Superior temporal gyrus (tissue), 1 donor: ENCODE results near the gene FN3K.
A peak's percentile ranks its signal among the peaks of the same experiment; 100 is the strongest.
"Not testable (repeated sequence)": the region's sequence is repeated elsewhere in the genome, so short reads cannot be mapped to it uniquely, and the experiment has no call there.

Source experiments
- DNase-seq: peaks from one replicate; pipeline ENCODE4 v3.0.0-alpha.2; 2016; ENCODE audit errors: extremely low spot score

FN3K gene

GRCh38 chr17:82737967-82738877 is 2.8 kb downstream of the FN3K start:
- peak; percentile 98 for DNase-seq

- DNase-seq, result no peak
Measured at GRCh38 chr17:82740906-82741759, 5.7 kb downstream of the FN3K start.

GRCh38 chr17:82743344-82744219 is 8.2 kb downstream of the FN3K start:
- no peak for DNase-seq

- not testable (repeated sequence) for DNase-seq
Measured at GRCh38 chr17:82744736-82745135, 9.3 kb downstream of the FN3K start.

- DNase-seq, result no peak
Measured at GRCh38 chr17:82745524-82745923, 10.1 kb downstream of the FN3K start.

- DNase-seq, result no peak
Measured at GRCh38 chr17:82748756-82749155, 13.3 kb downstream of the FN3K start.

GRCh38 chr17:82750241-82750908 is 15.0 kb downstream of the FN3K start:
- DNase-seq, result no peak

- DNase-seq, result peak; percentile 25
Measured at GRCh38 chr17:82751171-82751570, 15.8 kb downstream of the FN3K start.

GRCh38 chr17:82751571-82752370 is 16.4 kb downstream of the FN3K start, which contains the start of gene TBCD:
Gene TBCD, plus strand, starts transcription at chr17:82752065. Its CDS starts 129 bp downstream, at chr17:82752194.
- DNase-seq, result peak; percentile 87

- DNase-seq, result no peak
Measured at GRCh38 chr17:82752371-82753200, 17.2 kb downstream of the FN3K start.

GRCh38 chr17:82753201-82753464 is 17.7 kb downstream of the FN3K start:
- no peak for DNase-seq

- peak; percentile 22 for DNase-seq
Measured at GRCh38 chr17:82754297-82755208, 19.1 kb downstream of the FN3K start.

GRCh38 chr17:82756166-82756565 is 20.8 kb downstream of the FN3K start:
- no peak for DNase-seq

- DNase-seq, result no peak
Measured at GRCh38 chr17:82765371-82765770, 30.0 kb downstream of the FN3K start.

GRCh38 chr17:82767041-82767754 is 31.8 kb downstream of the FN3K start:
- peak; percentile 85 for DNase-seq

- DNase-seq, result no peak
Measured at GRCh38 chr17:82769041-82769440, 33.6 kb downstream of the FN3K start.

GRCh38 chr17:82772026-82772425 is 36.6 kb downstream of the FN3K start:
- DNase-seq, result no peak

- not testable (repeated sequence) for DNase-seq
Measured at GRCh38 chr17:82774456-82774855, 39.0 kb downstream of the FN3K start.
